B cell (primary cell): ENCODE results near the gene ZNF462.

Experiments used
- CTCF ChIP-seq: fragments of 200-600 bp; IDR thresholded peaks from one replicate; pipeline ENCODE4 v1.8.0; 2022; ENCODE audit warnings: antibody characterized with exemption, mild to moderate bottlenecking
- EZH2 ChIP-seq: IDR thresholded peaks from 2 replicates; pipeline ENCODE4 v1.6.1; 2012; ENCODE audit warnings: borderline replicate concordance, low read depth, mild to moderate bottlenecking, moderate library complexity, low read length; ENCODE audit not compliant: insufficient read depth, poor library complexity, severe bottlenecking

DNA sequence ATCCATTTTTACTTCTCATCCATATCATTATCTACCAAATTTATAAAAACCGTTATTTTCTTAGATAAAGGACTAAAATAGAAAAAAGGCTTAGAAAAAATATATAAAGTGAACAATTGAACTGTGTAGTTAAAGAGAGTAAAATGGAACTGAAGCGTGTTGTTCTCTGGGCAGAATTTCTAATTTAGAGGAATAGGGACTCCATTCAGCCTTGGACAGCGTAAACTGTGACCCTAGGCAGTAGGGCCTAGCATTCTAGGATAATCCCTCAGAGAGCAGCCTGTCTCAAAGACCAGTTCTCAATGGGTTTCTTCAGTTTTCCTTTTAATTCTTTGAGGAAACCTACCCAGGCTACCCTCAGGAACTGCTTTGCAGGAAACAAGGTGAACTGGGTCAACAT lies 11.1 kb downstream of the ZNF462 start:
- TF ChIP-seq CTCF: no peak
- no peak for TF ChIP-seq EZH2
